A673 (cell line): ENCODE measurements around the gene KRT38. TPM values are rescaled to one million over a fixed set of nuclear protein-coding genes. Genes with fewer than 3 reads are reported as not detected.
"Not testable (repeated sequence)": the region's sequence is repeated elsewhere in the genome, so short reads cannot be mapped to it uniquely, and the experiment has no call there.

Experiments
- BruUV-seq: library from RNA; stranded (reverse); fragments of 400-500 nt; replicated peaks from 2 replicates; lab custom pipeline; 2021; lab: Mats Ljungman, UMichigan
- CTCF ChIA-PET: fragments of 300-600 bp; sonication (Branson Sonifier 250); formaldehyde crosslinking; loops from one replicate; lab custom pipeline; 2022; ENCODE audit warnings: antibody characterized with exemption; lab: Charles Lee
- POLR2A ChIA-PET: fragments of 300-600 bp; sonication (Branson Sonifier 250); formaldehyde crosslinking; loops from one replicate; lab custom pipeline; 2022; ENCODE audit warnings: antibody characterized with exemption; ENCODE audit not compliant: low non-redundant PET; lab: Charles Lee
- DNase-seq: peaks from one replicate; pipeline ENCODE4 v3.0.0-alpha.2; 2015; ENCODE audit warnings: low spot score
- H3K27ac ChIP-seq: fragments of 200-600 bp; sonication (generic); 2 replicates; pipeline ENCODE4 v1.5.1; 2016; ENCODE audit warnings: mixed run types, low read depth, mild to moderate bottlenecking, mixed read lengths, antibody characterized with exemption, low read length; ENCODE audit not compliant: poor library complexity, severe bottlenecking
- H3K27me3 ChIP-seq: fragments of 200-600 bp; sonication (generic); replicated peaks from 2 replicates; pipeline ENCODE4 v1.6.1; 2017; ENCODE audit warnings: mixed run types, low read depth, mild to moderate bottlenecking, mixed read lengths, antibody characterized with exemption, low read length; ENCODE audit not compliant: insufficient read depth, poor library complexity
- H3K36me3 ChIP-seq: fragments of 200-600 bp; sonication (generic); 2 replicates; pipeline ENCODE4 v1.6.1; 2016; ENCODE audit warnings: mixed run types, mild to moderate bottlenecking, mixed read lengths, antibody characterized with exemption, low read length; ENCODE audit not compliant: insufficient read depth, poor library complexity, severe bottlenecking
- H3K4me1 ChIP-seq: fragments of 200-600 bp; sonication (generic); 2 replicates; pipeline ENCODE4 v1.6.1; 2017; ENCODE audit warnings: mixed run types, mild to moderate bottlenecking, mixed read lengths, antibody characterized with exemption, low read length; ENCODE audit not compliant: insufficient read depth, poor library complexity, severe bottlenecking
- H3K4me3 ChIP-seq: fragments of 200-600 bp; sonication (generic); 2 replicates; pipeline ENCODE4 v1.5.1; 2016; ENCODE audit warnings: low read depth, mixed run types, mild to moderate bottlenecking, mixed read lengths, low read length; ENCODE audit not compliant: poor library complexity, severe bottlenecking
- H3K9me3 ChIP-seq: fragments of 200-600 bp; sonication (generic); 2 replicates; pipeline ENCODE4 v1.6.1; 2016; ENCODE audit warnings: mixed run types, low read depth, mild to moderate bottlenecking, mixed read lengths, antibody characterized with exemption, low read length; ENCODE audit not compliant: poor library complexity, severe bottlenecking
- EZH2 ChIP-seq: fragments of 200-600 bp; sonication (generic); IDR thresholded peaks from 2 replicates; pipeline ENCODE4 v1.6.1; 2017; ENCODE audit warnings: borderline replicate concordance, low read depth, mild to moderate bottlenecking, mixed read lengths, antibody characterized with exemption, low read length; ENCODE audit not compliant: poor library complexity, severe bottlenecking
- intact Hi-C: fragments of 100-400 bp; cut with micrococcal nuclease; formaldehyde crosslinking; loops from one replicate; pipeline ENCODE4 v1.10.0; 2022; ENCODE audit not compliant: unreplicated experiment
- total RNA-seq: library from RNA; stranded (reverse); gene quantifications from 2 replicates; pipeline ENCODE4 v1.2.3, GENCODE V29; 2021
- TF ChIP-seq, protein P1 (sequence below): fragments of 300-800, 200-600 bp; sonication (generic); conservative IDR thresholded peaks from 2 replicates; pipeline ENCODE4 v1.5.1; 2017; ENCODE audit warnings: low read depth, mild to moderate bottlenecking, antibody characterized with exemption, low read length, moderate library complexity, mixed read lengths

Gene KRT38
- total RNA-seq, 1 experiment from 2014 or later: not detected

DNA sequence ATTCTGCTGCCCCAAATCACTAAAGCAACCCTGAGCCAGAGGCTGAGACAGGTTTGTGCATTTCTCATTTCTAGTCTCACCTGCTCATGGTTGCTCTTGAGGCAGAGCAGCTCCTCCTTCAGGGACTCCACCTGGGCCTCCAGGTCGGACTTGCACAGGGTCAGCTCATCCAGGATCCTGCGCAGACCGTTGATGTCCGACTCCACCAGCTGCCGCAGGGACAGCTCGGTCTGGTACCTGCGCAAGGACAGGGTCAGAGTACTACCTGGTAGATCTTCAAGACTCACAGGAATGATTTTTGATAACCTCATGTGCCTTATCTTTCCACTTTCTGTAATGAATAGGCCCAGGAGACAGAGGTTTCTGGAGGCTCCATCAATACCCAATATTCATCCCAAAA is 44.4 kb downstream of the KRT38 start:
- ChIA-PET CTCF (no interaction called here), POLR2A (no interaction called here)
- TF ChIP-seq, protein P1, sequence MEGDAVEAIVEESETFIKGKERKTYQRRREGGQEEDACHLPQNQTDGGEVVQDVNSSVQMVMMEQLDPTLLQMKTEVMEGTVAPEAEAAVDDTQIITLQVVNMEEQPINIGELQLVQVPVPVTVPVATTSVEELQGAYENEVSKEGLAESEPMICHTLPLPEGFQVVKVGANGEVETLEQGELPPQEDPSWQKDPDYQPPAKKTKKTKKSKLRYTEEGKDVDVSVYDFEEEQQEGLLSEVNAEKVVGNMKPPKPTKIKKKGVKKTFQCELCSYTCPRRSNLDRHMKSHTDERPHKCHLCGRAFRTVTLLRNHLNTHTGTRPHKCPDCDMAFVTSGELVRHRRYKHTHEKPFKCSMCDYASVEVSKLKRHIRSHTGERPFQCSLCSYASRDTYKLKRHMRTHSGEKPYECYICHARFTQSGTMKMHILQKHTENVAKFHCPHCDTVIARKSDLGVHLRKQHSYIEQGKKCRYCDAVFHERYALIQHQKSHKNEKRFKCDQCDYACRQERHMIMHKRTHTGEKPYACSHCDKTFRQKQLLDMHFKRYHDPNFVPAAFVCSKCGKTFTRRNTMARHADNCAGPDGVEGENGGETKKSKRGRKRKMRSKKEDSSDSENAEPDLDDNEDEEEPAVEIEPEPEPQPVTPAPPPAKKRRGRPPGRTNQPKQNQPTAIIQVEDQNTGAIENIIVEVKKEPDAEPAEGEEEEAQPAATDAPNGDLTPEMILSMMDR: no peak
- TF ChIP-seq EZH2: no peak

DNA sequence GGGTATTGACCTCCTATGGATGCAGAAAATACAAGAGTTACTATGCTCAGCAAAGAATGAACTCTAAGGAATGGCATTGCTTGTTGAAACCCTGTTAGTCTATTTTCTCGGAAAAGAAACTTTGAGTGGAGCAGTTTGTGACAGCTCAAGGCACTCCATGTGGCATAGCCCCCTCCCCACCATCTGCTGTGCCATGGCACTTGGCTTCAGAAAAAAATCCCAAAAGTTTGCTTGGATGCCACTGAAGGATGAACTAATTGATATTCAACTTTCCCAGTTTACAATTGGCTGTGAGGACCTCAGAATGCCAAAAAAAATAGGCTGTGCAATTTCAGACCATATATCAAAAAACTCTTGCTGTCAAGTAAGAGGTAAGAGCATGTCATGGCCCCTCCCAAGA is 45.2 kb downstream of the KRT38 start:
- H3K27me3 ChIP-seq: no peaks in the 10 kb centered on the region
- TF ChIP-seq, protein P1: no peak
- no peak for TF ChIP-seq EZH2
- intact Hi-C loops: no loop called here
- H3K27ac ChIP-seq: no peak overlapping the region
- no peaks in the 10 kb centered on the region for H3K36me3 ChIP-seq
- DNase-seq: no peak
- ChIA-PET CTCF (no interaction called here), POLR2A (no interaction called here)
- H3K4me1 ChIP-seq: no peaks in the 10 kb centered on the region
- no peaks in the 10 kb centered on the region for H3K9me3 ChIP-seq
- no TSS peak for BruUV-seq
- H3K4me3 ChIP-seq: no peak overlapping the region

More for the DNA sequence above, 44.4 kb downstream of the KRT38 start:
- no TSS peak for BruUV-seq
- DNase-seq: no peak
- no peaks in the 10 kb centered on the region for H3K27me3 ChIP-seq
- H3K27ac ChIP-seq: no peak overlapping the region
- H3K36me3 ChIP-seq: no peaks in the 10 kb centered on the region
- no peaks in the 10 kb centered on the region for H3K4me1 ChIP-seq
- no peak overlapping the region for H3K4me3 ChIP-seq
- H3K9me3 ChIP-seq: no peaks in the 10 kb centered on the region
- intact Hi-C loops: no loop called here

DNA sequence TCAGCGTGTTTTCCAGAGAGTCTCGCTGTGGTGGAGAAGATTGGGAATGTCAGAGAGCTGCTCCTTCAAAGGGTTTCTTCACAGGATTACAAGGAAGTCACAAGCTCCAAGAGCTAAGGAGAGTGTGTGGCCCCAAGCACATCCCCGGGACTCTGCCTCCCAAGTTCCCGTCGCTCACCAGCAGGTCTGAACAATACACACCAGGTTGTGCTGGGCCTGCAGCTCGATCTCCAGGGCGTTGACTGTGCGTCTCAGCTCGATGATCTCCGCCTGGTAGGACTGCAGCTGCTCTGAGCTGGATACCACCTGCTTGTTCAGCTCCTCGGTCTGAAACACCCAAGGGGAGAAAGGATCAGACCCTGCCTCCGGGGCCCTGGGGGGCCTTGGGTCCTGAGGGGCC is 45.7 kb downstream of the KRT38 start:
- CTCF ChIA-PET, intact Hi-C loops, H3K4me3 ChIP-seq, H3K4me1 ChIP-seq, BruUV-seq, H3K9me3 ChIP-seq, DNase-seq, H3K27ac ChIP-seq, H3K36me3 ChIP-seq, POLR2A ChIA-PET, H3K27me3 ChIP-seq: not testable (repeated sequence)

DNA sequence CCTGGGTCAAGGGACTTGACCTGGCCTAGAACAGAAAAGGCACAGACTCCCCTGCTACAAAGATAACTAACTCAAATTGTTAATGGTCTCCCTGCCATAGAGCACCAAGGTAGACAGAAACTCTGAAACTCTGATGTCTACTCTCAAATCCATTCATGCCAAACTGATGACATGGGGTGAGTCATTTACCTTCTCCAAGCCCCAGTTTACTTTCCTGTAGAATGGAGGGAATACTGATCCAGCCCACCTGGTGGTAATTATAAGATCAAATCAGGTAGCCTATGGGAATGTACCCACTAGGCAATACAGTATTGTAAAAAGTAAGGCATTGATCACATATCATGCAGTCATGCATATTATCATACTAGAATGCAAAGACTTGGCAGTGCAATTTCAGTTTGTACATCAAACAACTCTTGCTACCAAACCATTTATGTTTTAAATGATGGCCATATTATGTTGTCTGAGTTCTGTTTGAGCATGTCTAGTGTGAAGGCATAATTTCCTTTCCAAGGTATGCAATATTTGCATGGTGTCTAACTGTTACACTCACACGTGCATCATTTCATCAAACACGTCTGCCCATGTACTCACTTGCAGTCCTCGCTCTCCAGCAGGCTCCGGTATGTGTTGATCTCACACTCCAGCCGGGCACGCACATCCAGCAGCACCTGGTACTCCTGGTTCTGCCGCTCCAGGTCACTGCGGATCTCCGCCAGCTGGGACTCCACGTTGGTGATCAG is 46.4 kb downstream of the KRT38 start:
- BruUV-seq: no TSS peak
- no peaks in the 10 kb centered on the region for H3K9me3 ChIP-seq
- POLR2A ChIA-PET: no interaction called here
- intact Hi-C loops: no loop called here
- CTCF ChIA-PET: no interaction called here
- H3K4me3 ChIP-seq: no peak overlapping the region
- H3K4me1 ChIP-seq: no peaks in the 10 kb centered on the region
- H3K27me3 ChIP-seq: no peaks in the 10 kb centered on the region
- no peaks in the 10 kb centered on the region for H3K36me3 ChIP-seq
- no peak overlapping the region for H3K27ac ChIP-seq
- TF ChIP-seq, protein P1: no peak
- TF ChIP-seq EZH2: no peak
- no peak for DNase-seq
